DOHH2 (cell line): ENCODE data around the gene BHLHE41.

Experiments used
- EZH2phosphoT487 ChIP-seq: fragments of 200-600 bp; sonication (generic); IDR thresholded peaks from 2 replicates; pipeline ENCODE4 v1.6.1; 2017; ENCODE audit warnings: borderline replicate concordance, mild to moderate bottlenecking, antibody characterized with exemption, low read length, moderate library complexity, mixed read lengths
- TF ChIP-seq, protein P1 (sequence below): fragments of 200-600 bp; sonication (generic); IDR thresholded peaks from one replicate; pipeline ENCODE4 v1.5.1; 2014; ENCODE audit warnings: antibody characterized with exemption, mild to moderate bottlenecking, low read depth, low read length; ENCODE audit not compliant: poor library complexity, severe bottlenecking

GRCh38 chr12:26095186-26095585 lies 29.7 kb downstream of the BHLHE41 start:
- TF ChIP-seq, protein P1, sequence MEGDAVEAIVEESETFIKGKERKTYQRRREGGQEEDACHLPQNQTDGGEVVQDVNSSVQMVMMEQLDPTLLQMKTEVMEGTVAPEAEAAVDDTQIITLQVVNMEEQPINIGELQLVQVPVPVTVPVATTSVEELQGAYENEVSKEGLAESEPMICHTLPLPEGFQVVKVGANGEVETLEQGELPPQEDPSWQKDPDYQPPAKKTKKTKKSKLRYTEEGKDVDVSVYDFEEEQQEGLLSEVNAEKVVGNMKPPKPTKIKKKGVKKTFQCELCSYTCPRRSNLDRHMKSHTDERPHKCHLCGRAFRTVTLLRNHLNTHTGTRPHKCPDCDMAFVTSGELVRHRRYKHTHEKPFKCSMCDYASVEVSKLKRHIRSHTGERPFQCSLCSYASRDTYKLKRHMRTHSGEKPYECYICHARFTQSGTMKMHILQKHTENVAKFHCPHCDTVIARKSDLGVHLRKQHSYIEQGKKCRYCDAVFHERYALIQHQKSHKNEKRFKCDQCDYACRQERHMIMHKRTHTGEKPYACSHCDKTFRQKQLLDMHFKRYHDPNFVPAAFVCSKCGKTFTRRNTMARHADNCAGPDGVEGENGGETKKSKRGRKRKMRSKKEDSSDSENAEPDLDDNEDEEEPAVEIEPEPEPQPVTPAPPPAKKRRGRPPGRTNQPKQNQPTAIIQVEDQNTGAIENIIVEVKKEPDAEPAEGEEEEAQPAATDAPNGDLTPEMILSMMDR: no peak
- TF ChIP-seq EZH2phosphoT487: no peak
